Pancreas (tissue), 10 donors: ENCODE data around the gene CSF2RB. TPM values are rescaled to one million over a fixed set of nuclear protein-coding genes. Genes with fewer than 3 reads are reported as not detected.

Source experiments
- ATAC-seq, 4 donors: fragments of 200-7000 bp; cut with Tn5 transposase; one replicate each; pipeline versions ENCODE4 v1.8.0 to v1.9.1; 2020; ENCODE audit warnings: mild to moderate bottlenecking in 4 of 4, moderate library complexity in 4 of 4
- DNase-seq, 6 donors: peaks; one replicate each; pipeline ENCODE4 v3.0.0-alpha.2; 2020
- FAIRE-seq: peaks from 2 replicates; lab custom pipeline; 2012; peaks lifted over from hg19 to GRCh38; lab: Jason Lieb, UNC
- H3K27ac ChIP-seq, 4 donors: fragments of 200-600 bp; sonication (generic); 1 replicate in 3 of 4; 2 replicates in 1 of 4; pipeline versions ENCODE4 v1.5.0 to v1.8.0; 2020
- H3K27me3 ChIP-seq, 4 donors: fragments of 200-600 bp; one replicate each; pipeline ENCODE4 v1.8.0; 2021
- H3K36me3 ChIP-seq, 3 donors: fragments of 200-600 bp; sonication (generic) in 1 of 3; one replicate each; pipeline versions ENCODE4 v1.5.0 to v1.8.0; 2020 to 2021
- H3K4me1 ChIP-seq, 3 donors: fragments of 200-600 bp; one replicate each; pipeline ENCODE4 v1.8.0; 2021
- H3K4me3 ChIP-seq, 4 donors: fragments of 200-600 bp; sonication (generic) in 2 of 4; one replicate each; pipeline versions ENCODE4 v1.5.0 to v1.8.0; 2020 to 2021
- H3K9me3 ChIP-seq, 4 donors: fragments of 200-600 bp; one replicate each; pipeline ENCODE4 v1.8.0; 2021
- WGBS, 2 donors: extraction: QIAGEN DNeasy Blood & Tissue Kit; methylation state at CpG; one replicate each; pipeline ENCODE4 v1.1.7; 2013; 5-methylcytosine and 5-hydroxymethylcytosine counted together
- intact Hi-C, 3 donors: fragments of 100-400 bp; cut with DNase I; formaldehyde crosslinking; loops; one replicate each; pipeline versions ENCODE4 v1.11.1 to v1.14.2; 2022
- polyA plus RNA-seq, 2 donors: library from polyadenylated mRNA; stranded (reverse); fragments of 200-250 nt; gene quantifications; one replicate each; pipeline ENCODE4 v1.2.3, GENCODE V29; 2013
- total RNA-seq, 6 donors: library from RNA; stranded (reverse); fragmentation: NEBNext Ultra II Directional in 4 of 6; extraction: Animal tissue kit (Norgen Biotek cat#: 25700) in 4 of 6; gene quantifications; one replicate each; pipeline versions ENCODE4 v1.2.1 to v1.2.4, GENCODE V29; 2021 to 2023
- TF ChIP-seq, protein P1 (sequence below), 4 donors: fragments of 200-600 bp; sonication (generic) in 3 of 4; IDR thresholded peaks; one replicate each; pipeline versions ENCODE4 v1.5.0 to v1.8.0; 2021; ENCODE audit warnings: antibody characterized with exemption in 4 of 4
- donor health status: healthy with polysubstance abuse.
- donor health status: DM: no; HTN: no; CAD: no; lungs with moderate emphysema.
- donor health status: DM: no; HTN: no; CAD: no.
- donor health status: control.
- donor health status: control.
- donor health status: Bipolar disorder and iron deficiency.
- donor health status: DM: yes; HTN: yes; CAD: no.
- donor health status: DM: no; HTN: no; CAD: no.
- donor health status: DM: no; HTN: no; CAD: no.
- donor health status: DM: yes; HTN: yes; CAD: no.

CSF2RB gene
- total and polyA plus RNA-seq, 8 donors = 0.46 to 4.3 (median 1.8) TPM

DNA sequence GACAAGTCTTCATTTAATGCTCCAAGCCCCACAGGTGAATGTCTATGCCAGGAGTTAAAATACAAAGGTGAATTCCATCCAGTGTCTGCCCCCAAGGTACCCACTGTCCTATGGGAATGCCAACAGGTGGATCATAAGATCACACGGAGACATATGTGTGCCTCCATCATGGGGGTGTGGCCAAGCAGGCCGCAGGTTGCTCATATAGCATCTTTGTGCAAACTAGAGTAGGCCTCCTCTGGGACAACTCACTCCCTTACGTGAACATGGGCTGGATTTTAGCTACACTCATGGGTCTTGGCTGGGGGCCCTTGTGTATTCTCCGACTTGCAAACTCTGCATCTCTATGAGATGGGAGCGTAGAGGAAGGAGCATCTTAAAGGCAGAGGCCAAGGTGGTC lies 45.7 kb upstream of the CSF2RB start:
- no peak overlapping the region for H3K27ac ChIP-seq
- intact Hi-C loops = no loop called here

DNA sequence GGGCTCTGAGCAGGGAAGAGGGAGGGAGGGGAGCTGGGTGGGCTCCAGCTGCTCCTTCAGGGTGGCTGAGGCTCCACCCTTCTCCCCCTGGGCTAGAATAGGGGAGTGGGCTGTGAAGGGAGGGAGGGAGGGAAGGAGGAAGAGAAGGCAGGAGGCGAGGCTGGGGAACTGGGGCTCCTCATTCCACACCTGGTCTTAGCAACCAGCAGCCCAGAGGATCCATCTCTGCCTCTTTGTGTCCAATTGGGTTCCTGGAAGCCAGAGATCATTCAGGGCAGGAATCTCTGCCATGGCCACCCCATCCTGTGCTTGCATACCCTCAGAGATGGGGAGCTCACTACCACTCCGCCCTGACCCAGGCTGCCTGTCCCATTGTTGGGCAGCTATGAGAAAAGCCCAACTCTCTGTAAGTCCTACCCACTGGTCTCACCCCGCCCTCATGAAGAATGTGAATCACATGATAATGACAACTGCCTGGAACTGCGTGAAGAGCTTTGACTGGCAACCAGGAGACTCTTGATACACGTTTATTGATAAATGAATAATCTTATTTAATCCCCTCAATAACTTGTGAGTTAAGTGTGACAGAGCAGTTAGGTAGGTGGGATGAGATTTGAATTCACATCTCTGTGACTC lies 44.8 kb upstream of the CSF2RB start:
- Histone ChIP-seq H3K4me3 (no peak overlapping the region), H3K36me3 (no peaks in the 10 kb centered on the region), H3K27me3 (no peaks in the 10 kb centered on the region), H3K9me3 (no peaks in the 10 kb centered on the region), H3K27ac (no peak overlapping the region), H3K4me1 (no peaks in the 10 kb centered on the region)
- 52 to 61% methylated on average over 5 of the region's 5 CpGs for WGBS, 2 donors
- intact Hi-C loops = no loop called here
- ATAC-seq (no peak), FAIRE-seq (no peak), DNase-seq (no peak)
- TF ChIP-seq, protein P1, sequence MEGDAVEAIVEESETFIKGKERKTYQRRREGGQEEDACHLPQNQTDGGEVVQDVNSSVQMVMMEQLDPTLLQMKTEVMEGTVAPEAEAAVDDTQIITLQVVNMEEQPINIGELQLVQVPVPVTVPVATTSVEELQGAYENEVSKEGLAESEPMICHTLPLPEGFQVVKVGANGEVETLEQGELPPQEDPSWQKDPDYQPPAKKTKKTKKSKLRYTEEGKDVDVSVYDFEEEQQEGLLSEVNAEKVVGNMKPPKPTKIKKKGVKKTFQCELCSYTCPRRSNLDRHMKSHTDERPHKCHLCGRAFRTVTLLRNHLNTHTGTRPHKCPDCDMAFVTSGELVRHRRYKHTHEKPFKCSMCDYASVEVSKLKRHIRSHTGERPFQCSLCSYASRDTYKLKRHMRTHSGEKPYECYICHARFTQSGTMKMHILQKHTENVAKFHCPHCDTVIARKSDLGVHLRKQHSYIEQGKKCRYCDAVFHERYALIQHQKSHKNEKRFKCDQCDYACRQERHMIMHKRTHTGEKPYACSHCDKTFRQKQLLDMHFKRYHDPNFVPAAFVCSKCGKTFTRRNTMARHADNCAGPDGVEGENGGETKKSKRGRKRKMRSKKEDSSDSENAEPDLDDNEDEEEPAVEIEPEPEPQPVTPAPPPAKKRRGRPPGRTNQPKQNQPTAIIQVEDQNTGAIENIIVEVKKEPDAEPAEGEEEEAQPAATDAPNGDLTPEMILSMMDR (IDR thresholded peaks at IDR 0.05) = no peak

More for the DNA sequence above, 45.7 kb upstream of the CSF2RB start:
- FAIRE-seq = no peak
- Histone ChIP-seq H3K27me3 (no peaks in the 10 kb centered on the region), H3K4me3 (no peak overlapping the region), H3K36me3 (no peaks in the 10 kb centered on the region), H3K4me1 (peaks cover 0 to 2% (median 0%) of the 10 kb centered on the region in 3 donors), H3K9me3 (no peaks in the 10 kb centered on the region)
- no peak for ATAC-seq
- DNase-seq = no peak
- 59 to 62% methylated on average over 5 of the region's 5 CpGs for WGBS, 2 donors
- TF ChIP-seq, protein P1 (IDR thresholded peaks at IDR 0.05) = no peak

DNA sequence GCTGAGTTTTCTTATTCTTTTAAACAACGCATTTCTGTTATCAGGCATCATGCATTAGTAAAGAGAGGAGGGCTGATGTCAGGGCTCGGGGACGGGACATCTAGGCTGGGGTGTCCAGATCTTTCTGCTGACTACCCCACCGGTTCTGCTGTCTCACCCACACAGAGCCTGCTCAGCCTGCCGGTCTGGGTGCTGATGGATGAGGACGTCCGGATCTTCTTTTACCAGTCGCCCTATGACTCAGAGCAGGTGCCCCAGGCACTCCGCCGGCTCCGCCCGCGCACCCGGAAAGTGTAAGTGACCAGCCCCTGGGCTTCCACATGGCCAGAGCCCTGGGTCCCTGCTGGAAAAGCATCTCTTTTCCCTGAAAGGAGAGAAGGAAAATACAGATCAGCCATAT lies 43.2 kb upstream of the CSF2RB start:
- Histone ChIP-seq H3K4me3 (no peak overlapping the region), H3K27me3 (no peaks in the 10 kb centered on the region), H3K9me3 (no peaks in the 10 kb centered on the region), H3K27ac (no peak overlapping the region), H3K4me1 (peaks cover 0 to 4% (median 0%) of the 10 kb centered on the region in 3 donors), H3K36me3 (no peaks in the 10 kb centered on the region)
- FAIRE-seq (no peak), ATAC-seq (no peak), DNase-seq (no peak)
- intact Hi-C loops = loop anchor here in 1 of 3 donors (10.0 kb wide), 1 partner anchor 175 kb away; no protein-coding TSS in a partner anchor
- WGBS, 2 donors = 54 to 74% methylated on average over 14 of the region's 14 CpGs
- TF ChIP-seq, protein P1 (IDR thresholded peaks at IDR 0.05) = no peak

DNA sequence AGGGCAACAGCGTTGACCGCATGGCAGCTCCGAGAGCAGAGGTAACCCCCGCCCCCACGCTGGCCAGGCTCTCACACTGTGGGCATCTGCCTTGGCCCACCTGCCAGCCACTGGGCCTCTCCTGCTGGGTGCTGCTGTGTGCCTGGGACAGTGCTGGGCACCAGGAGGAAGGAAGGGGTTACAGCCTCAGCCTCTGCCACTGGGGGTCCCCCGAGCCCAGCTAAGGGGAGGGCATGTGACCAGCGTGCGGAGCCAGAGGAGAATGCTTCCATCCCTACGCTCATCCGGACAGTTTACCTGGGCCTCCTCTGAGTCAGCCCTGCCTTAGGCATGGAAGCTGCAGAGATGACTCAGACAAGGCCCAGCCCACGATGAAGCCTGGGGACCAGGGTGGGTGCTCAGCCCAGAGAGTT lies 41.8 kb upstream of the CSF2RB start:
- H3K27me3 ChIP-seq = no peaks in the 10 kb centered on the region

More for the DNA sequence above, 41.8 kb upstream of the CSF2RB start:
- Histone ChIP-seq H3K36me3 (no peaks in the 10 kb centered on the region), H3K27ac (no peak overlapping the region), H3K9me3 (no peaks in the 10 kb centered on the region), H3K4me3 (no peak overlapping the region), H3K4me1 (peaks cover 0 to 4% (median 0%) of the 10 kb centered on the region in 3 donors)
- FAIRE-seq (no peak), DNase-seq (no peak), ATAC-seq (no peak)
- TF ChIP-seq, protein P1 (IDR thresholded peaks at IDR 0.05) = no peak
- intact Hi-C loops = loop anchor here in 1 of 3 donors (10.0 kb wide), 1 partner anchor 173 kb away; no protein-coding TSS in a partner anchor
- WGBS, 2 donors = 58 to 63% methylated on average over 11 of the region's 11 CpGs
